ENCODE data around the gene HS2ST1.

Gene HS2ST1

GRCh38 chr1:87136607-87137341 lies 222.3 kb downstream of the HS2ST1 start:
- peaks cover 8% of the 10 kb centered on the region for H3K4me1 ChIP-seq (ENCODE audit: control insufficient read depth, insufficient read depth, low read length, poor library complexity, severe bottlenecking)
- H3K27ac ChIP-seq (ENCODE audit: low read depth, low read length, severe bottlenecking), result no peak overlapping the region
- WGBS, 2 experiments (ENCODE audit: insufficient coverage in 2 of 2), result 95 to 100% methylated on average over 1 to 5 of the region's 8 CpGs
- H3K36me3 ChIP-seq (ENCODE audit: control insufficient read depth, insufficient read depth, low read length), result no peaks in the 10 kb centered on the region
- H3K4me3 ChIP-seq (ENCODE audit: extremely low read depth, insufficient read depth, low read length, poor library complexity, severe bottlenecking), result no peak overlapping the region
- no peaks in the 10 kb centered on the region for H3K9me3 ChIP-seq (ENCODE audit: control insufficient read depth, low read length)

- no peak overlapping the region for H3K27ac ChIP-seq (ENCODE audit: low read depth, low read length, severe bottlenecking)
- no peaks in the 10 kb centered on the region for H3K36me3 ChIP-seq (ENCODE audit: control insufficient read depth, insufficient read depth, low read length)
- peaks cover 8% of the 10 kb centered on the region for H3K4me1 ChIP-seq (ENCODE audit: control insufficient read depth, insufficient read depth, low read length, poor library complexity, severe bottlenecking)
- H3K4me3 ChIP-seq (ENCODE audit: extremely low read depth, insufficient read depth, low read length, poor library complexity, severe bottlenecking), result no peak overlapping the region
- no peaks in the 10 kb centered on the region for H3K9me3 ChIP-seq (ENCODE audit: control insufficient read depth, low read length)
- no CpG with 5 or more reads among the region's 2 CpGs for WGBS, 2 experiments (ENCODE audit: insufficient coverage in 2 of 2)
Observed at GRCh38 chr1:87137342-87137739, 222.9 kb downstream of the HS2ST1 start.

- H3K36me3 ChIP-seq (ENCODE audit: control insufficient read depth, insufficient read depth, low read length), result no peaks in the 10 kb centered on the region
- no peak overlapping the region for H3K27ac ChIP-seq (ENCODE audit: low read depth, low read length, severe bottlenecking)
- no peaks in the 10 kb centered on the region for H3K9me3 ChIP-seq (ENCODE audit: control insufficient read depth, low read length)
- WGBS, 2 experiments (ENCODE audit: insufficient coverage in 2 of 2), result 55% methylated on average over 1 of the region's 2 CpGs; no CpG with 5 or more reads in 1 of the 2 experiments
- H3K4me1 ChIP-seq (ENCODE audit: control insufficient read depth, insufficient read depth, low read length, poor library complexity, severe bottlenecking), result no peaks in the 10 kb centered on the region
- H3K4me3 ChIP-seq (ENCODE audit: extremely low read depth, insufficient read depth, low read length, poor library complexity, severe bottlenecking), result no peak overlapping the region
Observed at GRCh38 chr1:87140831-87141540, 226.6 kb downstream of the HS2ST1 start.

- Histone ChIP-seq H3K36me3 (ENCODE audit: control insufficient read depth, insufficient read depth, low read length) (no peaks in the 10 kb centered on the region), H3K4me3 (ENCODE audit: extremely low read depth, insufficient read depth, low read length, poor library complexity, severe bottlenecking) (no peak overlapping the region), H3K4me1 (ENCODE audit: control insufficient read depth, insufficient read depth, low read length, poor library complexity, severe bottlenecking) (no peaks in the 10 kb centered on the region), H3K9me3 (ENCODE audit: control insufficient read depth, low read length) (no peaks in the 10 kb centered on the region), H3K27ac (ENCODE audit: low read depth, low read length, severe bottlenecking) (no peak overlapping the region)
- 90% methylated on average over 2 of the region's 8 CpGs; no CpG with 5 or more reads in 1 of the 2 experiments for WGBS, 2 experiments (ENCODE audit: insufficient coverage in 2 of 2)
Observed at GRCh38 chr1:87141556-87141955, 227.1 kb downstream of the HS2ST1 start.

GRCh38 chr1:87143413-87144135 lies 229.1 kb downstream of the HS2ST1 start:
- Histone ChIP-seq H3K27ac (ENCODE audit: low read depth, low read length, severe bottlenecking) (no peak overlapping the region), H3K9me3 (ENCODE audit: control insufficient read depth, low read length) (no peaks in the 10 kb centered on the region), H3K4me1 (ENCODE audit: control insufficient read depth, insufficient read depth, low read length, poor library complexity, severe bottlenecking) (no peaks in the 10 kb centered on the region), H3K4me3 (ENCODE audit: extremely low read depth, insufficient read depth, low read length, poor library complexity, severe bottlenecking) (no peak overlapping the region), H3K36me3 (ENCODE audit: control insufficient read depth, insufficient read depth, low read length) (no peaks in the 10 kb centered on the region)
- no CpG with 5 or more reads among the region's 3 CpGs for WGBS, 2 experiments (ENCODE audit: insufficient coverage in 2 of 2)

GRCh38 chr1:87144316-87144895 lies 230.0 kb downstream of the HS2ST1 start:
- Histone ChIP-seq H3K4me3 (ENCODE audit: extremely low read depth, insufficient read depth, low read length, poor library complexity, severe bottlenecking) (no peak overlapping the region), H3K27ac (ENCODE audit: low read depth, low read length, severe bottlenecking) (no peak overlapping the region), H3K4me1 (ENCODE audit: control insufficient read depth, insufficient read depth, low read length, poor library complexity, severe bottlenecking) (peaks cover 3% of the 10 kb centered on the region), H3K36me3 (ENCODE audit: control insufficient read depth, insufficient read depth, low read length) (no peaks in the 10 kb centered on the region), H3K9me3 (ENCODE audit: control insufficient read depth, low read length) (no peaks in the 10 kb centered on the region)
- WGBS, 2 experiments (ENCODE audit: insufficient coverage in 2 of 2), result 83 to 86% methylated on average over 8 of the region's 8 CpGs

- WGBS, 2 experiments (ENCODE audit: insufficient coverage in 2 of 2), result 62 to 86% methylated on average over 2 of the region's 2 CpGs
- Histone ChIP-seq H3K9me3 (ENCODE audit: control insufficient read depth, low read length) (no peaks in the 10 kb centered on the region), H3K4me1 (ENCODE audit: control insufficient read depth, insufficient read depth, low read length, poor library complexity, severe bottlenecking) (peaks cover 9% of the 10 kb centered on the region), H3K36me3 (ENCODE audit: control insufficient read depth, insufficient read depth, low read length) (no peaks in the 10 kb centered on the region), H3K27ac (ENCODE audit: low read depth, low read length, severe bottlenecking) (no peak overlapping the region), H3K4me3 (ENCODE audit: extremely low read depth, insufficient read depth, low read length, poor library complexity, severe bottlenecking) (no peak overlapping the region)
Observed at GRCh38 chr1:87144981-87145380, 230.5 kb downstream of the HS2ST1 start.

- H3K9me3 ChIP-seq (ENCODE audit: control insufficient read depth, low read length), result no peaks in the 10 kb centered on the region
- no peaks in the 10 kb centered on the region for H3K36me3 ChIP-seq (ENCODE audit: control insufficient read depth, insufficient read depth, low read length)
- 80% methylated on average over 1 of the region's 2 CpGs; no CpG with 5 or more reads in 1 of the 2 experiments for whole genome bisulfite sequencing, 2 experiments (ENCODE audit: insufficient coverage in 2 of 2)
- H3K4me3 ChIP-seq (ENCODE audit: extremely low read depth, insufficient read depth, low read length, poor library complexity, severe bottlenecking), result no peak overlapping the region
- peaks cover 14% of the 10 kb centered on the region for H3K4me1 ChIP-seq (ENCODE audit: control insufficient read depth, insufficient read depth, low read length, poor library complexity, severe bottlenecking)
- no peak overlapping the region for H3K27ac ChIP-seq (ENCODE audit: low read depth, low read length, severe bottlenecking)
Observed at GRCh38 chr1:87146538-87146937, 232.1 kb downstream of the HS2ST1 start.

GRCh38 chr1:87146986-87147385 lies 232.6 kb downstream of the HS2ST1 start:
- 91 to 100% methylated on average over 1 of the region's 2 CpGs for WGBS, 2 experiments (ENCODE audit: insufficient coverage in 2 of 2)
- Histone ChIP-seq H3K27ac (ENCODE audit: low read depth, low read length, severe bottlenecking) (no peak overlapping the region), H3K4me3 (ENCODE audit: extremely low read depth, insufficient read depth, low read length, poor library complexity, severe bottlenecking) (no peak overlapping the region), H3K36me3 (ENCODE audit: control insufficient read depth, insufficient read depth, low read length) (no peaks in the 10 kb centered on the region), H3K9me3 (ENCODE audit: control insufficient read depth, low read length) (no peaks in the 10 kb centered on the region), H3K4me1 (ENCODE audit: control insufficient read depth, insufficient read depth, low read length, poor library complexity, severe bottlenecking) (peaks cover 14% of the 10 kb centered on the region)

- Histone ChIP-seq H3K9me3 (ENCODE audit: control insufficient read depth, low read length) (no peaks in the 10 kb centered on the region), H3K4me1 (ENCODE audit: control insufficient read depth, insufficient read depth, low read length, poor library complexity, severe bottlenecking) (peaks cover 14% of the 10 kb centered on the region), H3K4me3 (ENCODE audit: extremely low read depth, insufficient read depth, low read length, poor library complexity, severe bottlenecking) (no peak overlapping the region), H3K27ac (ENCODE audit: low read depth, low read length, severe bottlenecking) (no peak overlapping the region), H3K36me3 (ENCODE audit: control insufficient read depth, insufficient read depth, low read length) (no peaks in the 10 kb centered on the region)
- 71 to 87% methylated on average over 3 of the region's 3 CpGs for WGBS, 2 experiments (ENCODE audit: insufficient coverage in 2 of 2)
Observed at GRCh38 chr1:87147851-87148250, 233.4 kb downstream of the HS2ST1 start.
